Inflammatory macrophage treated with lipopolysaccharide for 4 hours (primary cell): ENCODE results near the gene SEC63.
"Not testable (repeated sequence)": the region's sequence is repeated elsewhere in the genome, so short reads cannot be mapped to it uniquely, and the experiment has no call there.

ENCODE experiments used
- DNase-seq: peaks from one replicate; pipeline ENCODE4 v3.0.0-alpha.2; 2020

Gene SEC63

DNA sequence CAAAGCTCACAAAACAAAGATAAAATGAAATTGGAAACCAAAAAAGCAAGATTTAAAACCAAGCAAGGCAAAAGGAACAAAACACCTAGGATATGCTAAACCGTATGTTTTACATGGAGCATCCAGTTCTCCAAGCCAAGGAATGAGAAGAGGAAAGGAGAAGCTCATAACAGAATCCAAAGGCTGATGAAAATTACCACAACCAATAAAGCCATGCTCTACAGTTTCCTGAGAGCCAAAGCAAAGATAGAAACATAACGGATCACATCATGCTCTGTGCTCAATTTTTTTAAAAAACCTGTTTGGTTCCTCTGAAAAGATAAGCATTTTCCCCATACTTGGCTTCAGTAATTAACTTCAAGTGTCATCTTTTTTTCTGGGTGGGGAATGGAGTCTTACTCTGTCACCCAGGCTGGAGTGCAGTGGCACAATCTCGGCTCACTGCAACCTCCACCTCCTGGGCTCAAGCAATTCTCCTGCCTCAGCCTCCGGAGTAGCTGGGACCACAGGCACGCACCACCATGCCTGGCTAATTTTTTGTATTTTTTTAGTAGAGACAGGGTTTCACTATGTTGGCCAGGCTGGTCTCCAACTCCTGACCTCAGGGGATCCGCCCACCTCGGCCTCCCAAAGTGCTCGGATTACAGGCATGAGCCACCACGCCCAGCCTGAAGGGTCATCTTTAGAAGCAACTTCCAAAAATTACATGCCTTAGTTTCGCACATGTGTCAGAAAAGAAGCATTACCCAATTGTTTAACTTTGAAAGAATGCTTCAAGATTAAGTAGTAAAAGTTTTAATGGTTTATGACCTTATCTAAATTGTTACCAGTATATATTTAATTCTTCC, 31.1 kb downstream of the SEC63 start:
- DNase-seq: not testable (repeated sequence)

GRCh38 chr6:107917451-107918375, 40.3 kb downstream of the SEC63 start:
- DNase-seq: no peak

DNA sequence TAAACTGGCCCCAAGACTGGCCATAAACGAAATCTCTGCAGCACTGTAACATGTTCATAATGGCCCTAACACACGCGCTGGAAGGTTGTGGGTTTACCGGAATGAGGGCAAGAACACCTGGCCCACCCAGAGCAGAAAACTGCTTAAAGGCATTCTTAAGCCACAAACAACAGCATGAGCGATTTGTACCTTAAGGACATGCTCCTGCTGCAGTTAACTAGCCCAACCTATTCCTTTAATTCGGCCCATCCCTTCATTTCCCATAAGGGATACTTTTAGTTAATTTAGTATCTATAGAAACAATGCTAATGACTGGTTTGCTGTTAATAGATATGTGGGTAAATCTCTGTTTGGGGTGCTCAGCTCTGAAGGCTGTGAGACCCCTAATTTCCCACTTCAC, 41.0 kb downstream of the SEC63 start:
- DNase-seq: not testable (repeated sequence)

DNA sequence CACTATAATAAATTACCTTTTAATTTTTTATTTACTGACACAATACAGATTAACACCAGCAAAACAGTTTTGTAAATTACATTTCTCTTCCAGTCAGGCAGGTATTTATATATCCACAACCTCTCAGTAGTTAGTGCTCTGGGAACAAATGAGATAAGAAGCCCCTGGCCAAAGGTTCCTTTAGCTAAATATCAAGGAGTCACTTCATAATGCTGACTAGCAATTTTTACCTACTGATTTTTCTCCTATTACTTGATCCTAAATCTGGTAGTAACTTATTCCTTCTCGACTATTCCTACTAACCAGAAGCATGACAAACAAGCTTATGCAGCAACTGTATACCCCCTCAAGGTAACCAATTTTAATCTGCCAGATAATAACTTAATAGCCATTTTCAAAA, 46.3 kb downstream of the SEC63 start:
- DNase-seq: no peak

- peak; percentile 39 for DNase-seq
Measured at GRCh38 chr6:107894809-107895396, 63.1 kb downstream of the SEC63 start.

DNA sequence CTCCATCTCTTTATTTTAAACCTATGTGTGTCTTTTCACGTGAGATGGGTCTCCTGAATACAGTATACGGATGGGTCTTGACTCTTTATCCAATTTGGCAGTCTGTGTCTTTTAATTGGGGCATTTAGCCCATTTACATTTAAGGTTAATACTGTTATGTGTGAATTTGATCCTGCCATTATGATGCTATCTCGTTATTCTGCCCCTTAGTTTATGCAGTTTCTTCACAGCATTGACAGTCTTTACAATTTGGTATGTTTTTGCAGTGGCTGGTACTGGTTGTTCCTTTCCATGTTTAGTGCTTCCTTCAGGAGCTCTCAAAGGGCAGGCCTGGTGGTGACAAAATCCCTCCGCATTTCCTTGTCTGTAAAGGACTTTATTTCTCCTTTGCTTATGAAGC, 67.6 kb downstream of the SEC63 start:
- not testable (repeated sequence) for DNase-seq

GRCh38 chr6:107885950-107886349, 72.1 kb downstream of the SEC63 start:
- not testable (repeated sequence) for DNase-seq

DNA sequence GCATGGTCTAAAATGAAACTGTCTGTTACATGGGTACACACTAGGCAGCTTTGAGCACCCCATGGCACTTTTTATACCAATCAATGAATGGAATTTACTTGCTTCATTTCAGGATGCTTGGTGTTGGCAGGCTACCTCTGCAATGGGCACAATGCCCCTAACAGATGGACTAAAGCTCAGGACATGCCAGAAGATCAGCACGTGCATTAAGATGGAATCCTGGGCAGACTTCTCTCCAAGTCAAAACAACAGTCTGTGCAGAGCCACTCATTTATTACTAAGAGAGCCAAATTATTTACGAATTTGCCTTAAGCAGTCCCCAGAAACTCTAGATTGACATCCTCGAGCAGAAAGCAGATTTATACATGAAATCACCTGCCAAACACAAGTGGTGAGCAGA, 78.1 kb downstream of the SEC63 start:
- no peak for DNase-seq

DNA sequence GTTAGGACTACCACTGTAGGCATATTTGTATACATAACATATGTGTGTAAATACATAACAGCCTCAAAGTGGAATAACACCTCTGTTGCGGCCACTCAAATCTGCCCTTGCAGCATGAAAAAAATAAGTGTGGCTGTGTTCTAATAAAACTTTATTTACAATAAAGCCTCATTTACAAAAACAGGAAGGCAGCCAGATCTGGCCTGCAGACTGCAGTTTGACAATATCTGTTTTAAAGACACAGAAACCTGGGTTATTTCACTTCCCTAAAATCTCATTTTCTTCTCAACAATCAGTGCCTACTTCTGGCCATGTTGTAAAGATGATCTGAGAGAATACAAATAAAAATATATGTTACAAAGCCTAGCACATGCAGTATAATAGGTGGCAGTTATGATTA, 80.0 kb downstream of the SEC63 start:
- DNase-seq: peak; percentile 43

DNA sequence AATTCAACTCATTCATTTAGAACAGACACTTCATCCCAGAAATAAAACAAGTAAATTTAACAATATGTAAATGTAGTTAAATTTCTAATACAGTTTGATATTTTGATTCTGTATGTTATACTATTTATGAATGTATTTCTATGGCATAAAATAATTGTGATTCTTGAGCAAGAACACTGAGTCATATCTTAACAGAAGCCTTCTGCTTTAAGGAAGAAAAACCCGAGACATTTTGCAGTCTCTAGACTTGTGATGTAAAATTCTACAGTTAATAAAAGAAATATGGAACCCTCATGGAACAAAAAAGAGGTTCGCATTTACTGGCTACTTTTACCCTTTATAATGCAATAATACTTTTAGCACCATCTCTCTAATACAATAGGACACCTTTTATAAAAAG, 86.0 kb downstream of the SEC63 start:
- peak; percentile 62 for DNase-seq

DNA sequence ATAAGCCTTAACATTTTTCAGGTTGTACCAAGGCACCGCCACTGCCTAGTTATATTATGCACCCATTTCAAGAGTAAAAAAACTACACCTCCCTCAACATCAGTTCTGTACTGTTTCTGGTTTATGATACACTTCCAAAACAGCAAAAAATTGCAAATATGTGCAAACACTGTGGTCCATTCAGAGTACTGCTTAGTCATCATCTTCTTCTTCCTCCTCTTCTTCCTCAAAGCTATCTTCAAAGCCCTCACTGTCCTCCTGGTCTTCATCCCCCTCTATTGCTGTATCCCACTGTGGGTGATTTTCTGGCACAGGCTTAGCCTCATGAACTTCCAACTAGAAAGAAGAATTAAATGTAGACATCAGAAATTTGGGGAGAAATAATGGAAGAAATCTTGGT, 86.5 kb downstream of the SEC63 start:
- DNase-seq: not testable (repeated sequence)

DNA sequence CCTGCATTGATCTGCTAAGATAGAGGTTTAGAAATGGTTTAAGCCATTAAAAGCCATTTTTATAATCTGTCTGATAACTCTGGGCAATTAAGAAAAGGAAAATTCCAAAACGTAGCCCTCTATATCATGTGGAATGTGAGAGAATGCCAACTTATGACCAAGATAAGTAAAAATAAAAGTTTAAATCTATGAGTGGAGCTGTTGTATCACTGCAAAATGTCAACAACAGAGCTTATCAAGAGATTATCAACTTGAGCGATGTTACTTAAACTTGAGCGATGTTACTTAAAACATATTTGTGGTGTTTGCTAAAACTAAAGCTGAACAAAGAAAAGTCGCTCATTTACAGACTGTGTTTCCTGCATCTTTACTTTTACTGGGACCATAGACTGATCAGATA, 87.0 kb downstream of the SEC63 start:
- no peak for DNase-seq

DNA sequence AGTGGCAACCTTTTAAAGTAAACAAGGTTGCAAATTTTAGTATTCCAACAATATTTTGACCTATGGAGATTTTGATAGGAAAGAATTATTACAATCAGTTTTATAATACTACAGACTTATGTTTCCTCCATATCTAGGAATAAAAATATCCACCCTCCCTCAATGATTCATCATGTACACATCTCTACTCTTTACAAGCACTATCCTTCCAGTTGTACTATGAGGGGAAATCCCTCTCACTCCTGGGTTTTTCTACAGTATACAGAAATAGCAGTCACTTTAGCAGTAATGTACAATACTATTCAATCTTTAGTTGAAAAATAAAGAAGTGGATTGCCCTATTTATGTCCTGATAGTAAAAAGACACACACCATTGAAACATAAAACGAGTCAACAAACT, 87.6 kb downstream of the SEC63 start:
- DNase-seq: peak; percentile 14

GRCh38 chr6:107869871-107870270, 88.1 kb downstream of the SEC63 start:
- DNase-seq: no peak

- no peak for DNase-seq
Measured at GRCh38 chr6:107868867-107869611, 89.0 kb downstream of the SEC63 start.

DNA sequence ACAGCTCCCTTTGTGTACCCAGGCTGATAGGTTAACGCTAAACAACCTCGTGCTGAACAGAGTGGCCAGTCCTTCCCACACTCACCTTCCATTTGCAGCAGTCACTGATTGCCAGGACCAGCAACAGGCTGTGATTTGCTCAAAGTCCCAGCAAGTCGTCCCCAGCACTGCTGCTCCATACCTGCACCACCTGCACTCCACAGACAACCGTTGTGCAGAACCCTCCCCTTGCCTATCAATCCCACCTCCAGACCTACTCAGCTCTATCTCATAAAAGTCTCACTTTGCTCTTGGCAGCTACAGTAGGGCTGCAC, 90.7 kb downstream of the SEC63 start:
- DNase-seq: no peak

- peak; percentile 15 for DNase-seq
Measured at GRCh38 chr6:107866606-107867301, 91.3 kb downstream of the SEC63 start.

DNA sequence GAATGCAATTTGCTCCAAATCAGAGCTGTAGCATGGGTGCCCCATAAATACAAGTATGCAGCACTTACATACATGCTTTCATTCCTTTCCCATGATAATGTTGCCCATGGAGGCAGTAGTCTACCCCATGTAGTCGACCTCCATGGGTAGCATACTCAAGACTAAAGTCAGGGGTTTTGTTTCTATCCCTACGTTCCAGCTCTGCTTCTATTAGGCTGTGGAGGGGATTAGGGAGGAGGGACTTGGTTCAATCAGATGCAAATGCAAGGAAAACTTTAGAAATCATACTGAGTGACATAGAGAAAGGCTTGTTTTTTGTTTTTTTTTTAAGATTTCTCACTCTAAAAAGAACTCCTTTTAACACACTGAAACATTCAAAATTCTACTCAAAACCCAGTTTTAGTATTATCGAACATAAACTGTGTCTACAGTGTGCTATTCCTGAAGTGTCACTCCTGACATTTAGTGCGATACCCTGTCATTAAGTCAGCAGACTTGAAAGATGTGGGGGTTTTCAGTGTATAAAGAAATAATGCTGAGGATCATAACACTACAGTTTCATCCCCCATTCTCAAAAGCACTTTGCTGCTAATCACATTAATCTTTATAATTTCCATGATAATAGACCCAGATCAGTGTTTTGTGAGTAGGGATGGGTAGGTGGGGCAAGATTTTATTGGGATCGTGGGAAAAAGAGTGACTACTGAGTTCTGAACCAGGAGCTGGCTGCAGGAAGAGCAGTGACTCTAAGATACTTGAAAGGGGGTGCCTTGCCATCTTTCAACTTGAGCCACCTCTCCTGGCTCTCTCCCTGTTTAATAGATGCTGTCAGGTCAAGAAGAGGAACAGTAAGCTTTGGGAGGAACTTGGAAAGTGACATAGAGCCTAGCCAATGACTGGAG, 93.5 kb downstream of the SEC63 start:
- DNase-seq: no peak

DNA sequence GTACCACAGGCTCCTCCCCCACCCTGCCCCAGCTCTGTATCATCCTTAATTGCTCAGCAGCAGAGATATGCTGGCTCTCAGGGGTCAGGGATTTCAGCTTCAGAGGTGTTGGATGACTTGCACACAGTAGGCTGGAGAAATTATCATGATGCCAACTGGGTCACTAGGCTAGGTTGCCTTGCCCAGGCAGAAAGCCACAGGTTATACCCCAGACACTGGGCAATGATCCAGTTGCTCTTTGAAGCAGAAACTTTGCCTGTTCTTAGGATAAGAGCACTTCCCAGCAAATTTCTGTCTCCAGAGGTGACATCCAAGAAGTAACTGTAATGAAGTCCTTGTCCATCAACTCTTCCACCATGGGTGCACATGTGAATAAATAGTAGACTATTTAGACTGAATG, 95.6 kb downstream of the SEC63 start:
- DNase-seq: no peak

DNA sequence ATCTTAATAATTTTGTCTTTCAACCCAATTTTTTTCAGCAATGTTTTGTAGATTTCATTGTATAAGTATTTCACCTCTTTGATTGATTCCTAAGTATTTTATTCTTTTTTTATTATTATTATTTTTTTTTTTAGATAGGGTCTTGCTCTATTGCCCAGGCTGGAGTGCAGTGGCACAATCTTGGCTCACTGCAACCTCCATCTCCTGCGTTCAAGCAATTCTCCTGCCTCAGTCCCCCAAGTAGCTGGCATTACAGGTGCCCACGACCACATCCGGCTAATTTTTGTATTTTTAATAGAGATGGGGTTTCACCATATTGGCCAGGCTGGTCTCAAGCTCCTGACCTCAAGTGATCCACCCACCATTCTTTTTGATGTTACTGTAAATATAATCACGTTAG, 97.0 kb downstream of the SEC63 start:
- DNase-seq: not testable (repeated sequence)

GRCh38 chr6:107860144-107860543, 97.9 kb downstream of the SEC63 start:
- not testable (repeated sequence) for DNase-seq
